ENCODE results near the gene CNPY1. TPM values are rescaled to one million over a fixed set of nuclear protein-coding genes. Genes with fewer than 3 reads are reported as not detected.
A peak's percentile ranks its signal among the peaks of the same experiment; 100 is the strongest.

CNPY1 gene
- total RNA-seq, 2 donors from 2014 or later = not detected

DNA sequence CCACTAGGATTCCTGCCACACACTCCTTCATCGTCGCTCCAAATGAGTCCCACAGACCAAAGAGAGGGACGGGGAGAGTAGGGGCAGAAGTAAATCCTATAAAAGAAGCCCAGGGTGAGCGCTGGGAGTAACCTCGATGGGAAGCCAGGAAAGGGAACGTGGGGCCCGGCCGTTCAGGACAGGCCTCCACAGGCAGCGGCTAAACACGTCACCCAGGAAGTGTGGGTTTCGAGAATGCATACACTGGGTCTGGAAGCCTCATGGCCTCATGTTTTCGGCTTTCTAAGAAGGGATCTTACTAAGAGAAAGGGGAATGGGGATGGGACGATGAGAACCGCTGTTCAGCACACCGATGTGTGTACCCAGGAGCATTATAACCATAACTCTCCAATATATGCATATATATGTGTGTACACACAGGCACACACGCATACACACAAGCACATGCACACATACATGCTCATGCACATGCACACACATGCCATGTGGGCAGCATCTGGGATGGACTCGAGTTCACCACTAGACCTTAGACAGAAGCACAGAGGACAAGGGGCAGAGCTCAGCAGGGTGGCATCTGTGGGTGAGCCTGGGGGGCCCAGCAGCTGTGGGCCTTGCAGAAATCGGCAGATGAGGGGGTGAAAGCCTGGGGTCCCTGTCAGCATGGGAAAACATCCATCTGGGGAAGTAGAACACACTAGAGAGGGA is 14.8 kb upstream of the CNPY1 start:
- ATAC-seq (no peak), DNase-seq (no peak)
- intact Hi-C loops (cut with DNase I) = no loop called here

DNA sequence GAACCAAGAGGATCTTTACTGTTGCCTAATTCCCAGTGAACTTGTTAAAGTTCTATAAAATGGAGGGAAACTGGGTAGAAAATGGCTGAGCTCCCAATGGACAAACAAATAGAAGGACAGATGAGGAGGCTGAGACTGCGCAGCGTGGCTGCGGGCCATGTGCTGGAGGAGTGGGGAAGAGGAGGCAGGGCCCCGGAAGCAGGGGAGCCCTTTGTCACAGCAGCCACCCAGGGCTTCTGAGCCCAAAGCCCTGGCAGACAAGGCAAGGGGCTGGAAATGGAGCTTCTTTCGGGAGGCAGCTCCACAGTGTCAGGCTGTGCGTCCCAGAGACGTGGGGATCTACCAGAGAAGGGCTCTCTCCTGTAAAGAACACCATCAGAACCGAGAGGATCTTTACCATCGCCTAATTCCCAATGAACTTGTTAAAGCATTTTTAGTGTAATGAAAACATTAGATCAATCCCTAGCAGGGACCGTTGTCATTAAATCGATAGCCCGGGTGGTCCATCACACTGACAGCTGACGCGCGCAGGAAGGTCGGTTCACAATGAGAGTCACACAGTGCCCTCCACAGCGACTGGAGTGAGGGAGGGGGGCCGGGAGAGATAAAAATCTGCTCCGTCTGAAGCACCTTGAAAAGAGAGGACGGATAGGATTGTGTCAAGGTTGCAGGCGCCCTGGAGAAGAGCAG is 14.0 kb upstream of the CNPY1 start:
- intact Hi-C loops (cut with DNase I) = no loop called here

GRCh38 chr7:155559519-155560108 is 13.3 kb upstream of the CNPY1 start:
- ATAC-seq = no peak

More for the DNA sequence above, 14.0 kb upstream of the CNPY1 start:
- DNase-seq (no peak), ATAC-seq (no peak)

DNA sequence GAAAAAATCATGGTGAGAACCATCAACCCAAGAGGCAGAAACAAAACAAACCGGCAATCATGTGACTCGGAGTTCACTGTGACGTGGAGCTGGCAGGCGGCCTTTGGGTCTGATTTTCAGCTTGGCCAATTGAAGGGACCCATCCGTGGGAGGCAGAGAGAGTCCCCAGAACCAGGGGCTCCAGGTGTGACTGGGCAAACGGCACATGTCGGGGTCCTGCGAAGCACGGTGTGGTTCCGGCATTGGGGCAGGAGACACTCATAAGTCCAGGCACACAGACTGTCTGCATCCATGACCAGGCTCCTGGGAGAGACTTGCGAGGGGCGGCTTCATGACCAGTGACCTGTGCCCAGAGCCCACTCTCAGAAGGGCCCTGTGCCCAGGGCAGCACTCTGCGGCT is 12.6 kb upstream of the CNPY1 start:
- DNase-seq = no peak
- no peak for ATAC-seq
- intact Hi-C loops (cut with DNase I) = no loop called here

More at GRCh38 chr7:155559519-155560108, 13.3 kb upstream of the CNPY1 start:
- DNase-seq = no peak
- intact Hi-C loops (cut with DNase I) = no loop called here

- no peak for ATAC-seq
- intact Hi-C loops (cut with DNase I) = no loop called here
- no peak for DNase-seq
Measured at GRCh38 chr7:155558351-155558750, 12.0 kb upstream of the CNPY1 start.

DNA sequence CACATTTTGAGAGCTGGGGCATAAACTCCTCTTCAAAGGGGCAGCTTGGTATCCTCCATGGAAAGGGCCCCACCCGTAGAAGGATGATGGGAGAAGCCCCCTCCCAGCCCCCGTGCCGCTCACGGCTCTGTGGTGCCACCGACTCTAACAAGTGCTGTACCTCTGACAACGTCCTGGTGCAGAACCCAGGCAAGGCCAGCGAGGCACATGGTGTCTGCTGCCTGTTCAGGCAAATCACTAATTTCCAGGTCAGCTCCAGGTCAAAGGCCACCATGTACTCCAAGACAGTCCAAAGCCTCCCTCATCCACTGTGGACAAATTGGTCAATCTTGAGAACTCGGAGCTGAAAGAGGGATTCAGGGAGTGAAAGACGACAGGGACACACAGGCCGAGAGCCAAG is 11.4 kb upstream of the CNPY1 start:
- DNase-seq = no peak
- intact Hi-C loops (cut with DNase I) = no loop called here
- no peak for ATAC-seq

- no peak for DNase-seq
- ATAC-seq = no peak
- intact Hi-C loops (cut with DNase I) = no loop called here
Measured at GRCh38 chr7:155556763-155557162, 10.4 kb upstream of the CNPY1 start.

GRCh38 chr7:155555116-155555695 is 8.8 kb upstream of the CNPY1 start:
- ATAC-seq (no peak), DNase-seq (peak; percentile 1)
- intact Hi-C loops (cut with DNase I) = no loop called here

DNA sequence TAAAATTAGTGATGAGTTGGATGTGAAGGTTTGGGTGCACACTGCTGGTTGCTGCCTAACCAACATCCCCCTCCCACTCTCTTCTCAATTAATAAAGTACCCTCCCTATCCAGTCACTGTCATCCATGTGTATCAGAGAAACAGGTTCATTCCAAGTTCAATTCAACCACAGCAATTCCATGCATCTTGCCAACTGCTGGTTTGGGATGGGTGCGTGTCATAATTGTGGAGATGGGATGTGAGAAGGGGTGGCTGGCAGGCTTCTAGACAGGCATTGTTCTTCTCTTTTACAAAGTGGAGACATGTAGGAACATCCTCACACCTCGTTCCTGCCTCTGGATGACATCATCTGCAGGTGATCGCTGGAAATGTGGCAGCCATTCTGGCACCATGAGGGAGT is 7.5 kb upstream of the CNPY1 start:
- no peak for ATAC-seq
- DNase-seq = peak; percentile 0
- intact Hi-C loops (cut with DNase I) = no loop called here

DNA sequence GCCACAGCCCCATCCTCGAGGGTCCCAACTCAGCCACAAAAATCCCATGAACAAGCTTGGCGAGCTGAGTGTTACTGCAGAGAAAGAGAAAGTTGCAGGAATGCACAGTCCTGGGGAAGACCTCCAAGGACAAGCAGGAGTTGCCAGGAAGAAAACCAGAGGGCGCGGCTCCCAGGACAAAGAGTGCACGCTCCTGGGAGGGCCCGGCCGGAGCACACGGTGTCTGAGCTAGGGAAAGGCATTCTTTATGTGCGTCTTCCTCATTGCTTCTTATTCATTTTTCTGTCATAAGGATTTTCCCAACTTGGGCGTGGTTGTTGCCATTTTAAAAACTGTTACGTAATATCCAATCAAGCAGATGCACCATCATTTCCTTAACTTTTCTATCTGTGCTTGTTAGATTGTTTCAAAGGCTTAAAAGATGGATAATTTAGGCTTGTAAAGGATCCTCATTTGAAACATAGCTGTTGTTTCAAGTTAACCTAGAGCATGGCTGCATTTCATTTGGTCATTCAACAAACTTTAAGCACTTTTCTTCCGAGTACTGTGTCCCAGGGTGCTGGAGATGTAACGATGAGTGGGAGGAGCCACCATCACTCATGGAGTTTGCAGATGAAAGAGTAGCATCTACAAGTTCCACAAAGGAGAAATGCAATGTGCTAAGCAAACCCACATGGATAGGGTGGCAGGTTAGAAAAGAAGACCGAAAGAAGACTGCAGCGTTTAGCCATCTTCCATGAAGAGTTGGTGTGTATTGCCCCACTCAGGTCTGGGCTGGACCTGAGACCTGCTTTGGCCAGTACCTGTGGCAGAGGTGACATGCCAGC is 5.6 kb upstream of the CNPY1 start:
- intact Hi-C loops (cut with DNase I) = no loop called here
- DNase-seq (no peak), ATAC-seq (no peak)

DNA sequence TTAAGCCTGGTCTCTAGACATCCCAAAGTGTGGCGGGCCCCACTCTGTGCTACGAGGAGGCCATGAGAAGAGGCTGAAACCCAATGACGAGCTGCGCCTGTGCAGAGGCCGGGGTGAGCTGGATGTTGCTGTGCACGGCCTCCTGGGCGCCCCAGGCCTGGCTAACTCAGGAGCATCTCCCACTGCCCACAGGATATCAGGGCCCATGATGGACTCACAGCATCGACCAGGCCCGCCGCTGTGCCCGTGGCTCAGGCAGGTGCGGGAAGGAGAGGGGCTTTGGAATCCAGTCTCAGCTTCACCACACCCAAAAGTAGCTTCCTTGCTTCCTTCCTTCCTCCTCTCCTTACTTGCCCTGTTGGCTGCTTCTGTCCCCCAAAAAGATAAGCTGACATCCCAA is 4.6 kb upstream of the CNPY1 start:
- ATAC-seq (no peak), DNase-seq (no peak)
- intact Hi-C loops (cut with DNase I) = no loop called here

GRCh38 chr7:155549226-155549625 is 2.9 kb upstream of the CNPY1 start:
- intact Hi-C loops (cut with DNase I) = no loop called here
- ATAC-seq = no peak
- DNase-seq = peak; percentile 10

GRCh38 chr7:155547161-155547791 is 917 bp upstream of the CNPY1 start:
- no peak for DNase-seq
- intact Hi-C loops (cut with DNase I) = no loop called here
- no peak for ATAC-seq

- no peak for DNase-seq
- intact Hi-C loops (cut with DNase I) = no loop called here
- ATAC-seq = no peak
Measured at GRCh38 chr7:155545348-155545747, 1.0 kb downstream of the CNPY1 start.

DNA sequence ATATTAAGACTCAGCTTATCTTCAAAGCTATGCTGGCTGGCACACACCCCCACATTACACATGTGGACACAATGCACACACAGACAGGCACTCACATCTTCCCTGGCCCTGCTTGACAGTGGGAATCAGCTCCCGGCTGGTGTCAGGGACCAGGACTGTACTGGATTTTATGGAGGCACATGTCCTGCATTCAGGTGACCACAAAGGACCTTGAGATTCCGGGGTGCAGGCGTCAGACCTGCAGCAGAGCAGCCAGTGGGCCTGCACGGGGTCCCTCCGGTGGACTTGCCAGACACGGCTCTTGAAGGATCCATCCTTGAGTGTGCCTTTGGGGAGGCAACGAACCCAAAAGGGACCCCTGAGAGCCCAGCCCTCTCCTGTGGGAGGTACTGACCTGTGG is 1.9 kb downstream of the CNPY1 start:
- ATAC-seq (no peak), DNase-seq (peak; percentile 0)
- intact Hi-C loops (cut with DNase I) = no loop called here

DNA sequence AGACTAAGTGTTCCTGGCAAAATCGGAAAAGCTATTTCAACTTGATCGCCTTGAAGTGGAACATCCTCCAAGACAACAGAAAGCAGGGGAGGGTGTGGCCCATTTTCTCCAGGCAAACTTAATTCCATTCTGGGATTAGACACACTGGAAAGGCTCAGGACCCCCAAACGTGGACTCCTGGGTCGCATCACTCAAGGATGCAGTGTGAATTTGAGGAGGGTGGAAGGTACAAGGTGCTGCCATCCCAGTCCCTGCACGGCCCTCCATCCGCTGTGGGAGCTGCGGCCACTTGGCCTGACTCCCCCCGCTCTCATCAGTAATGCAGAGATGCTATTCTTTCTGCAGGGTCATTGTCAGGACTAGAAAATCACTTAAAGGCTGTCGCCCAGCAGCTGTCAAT is 2.4 kb downstream of the CNPY1 start:
- DNase-seq = peak; percentile 5
- ATAC-seq = no peak
- intact Hi-C loops (cut with DNase I) = no loop called here

DNA sequence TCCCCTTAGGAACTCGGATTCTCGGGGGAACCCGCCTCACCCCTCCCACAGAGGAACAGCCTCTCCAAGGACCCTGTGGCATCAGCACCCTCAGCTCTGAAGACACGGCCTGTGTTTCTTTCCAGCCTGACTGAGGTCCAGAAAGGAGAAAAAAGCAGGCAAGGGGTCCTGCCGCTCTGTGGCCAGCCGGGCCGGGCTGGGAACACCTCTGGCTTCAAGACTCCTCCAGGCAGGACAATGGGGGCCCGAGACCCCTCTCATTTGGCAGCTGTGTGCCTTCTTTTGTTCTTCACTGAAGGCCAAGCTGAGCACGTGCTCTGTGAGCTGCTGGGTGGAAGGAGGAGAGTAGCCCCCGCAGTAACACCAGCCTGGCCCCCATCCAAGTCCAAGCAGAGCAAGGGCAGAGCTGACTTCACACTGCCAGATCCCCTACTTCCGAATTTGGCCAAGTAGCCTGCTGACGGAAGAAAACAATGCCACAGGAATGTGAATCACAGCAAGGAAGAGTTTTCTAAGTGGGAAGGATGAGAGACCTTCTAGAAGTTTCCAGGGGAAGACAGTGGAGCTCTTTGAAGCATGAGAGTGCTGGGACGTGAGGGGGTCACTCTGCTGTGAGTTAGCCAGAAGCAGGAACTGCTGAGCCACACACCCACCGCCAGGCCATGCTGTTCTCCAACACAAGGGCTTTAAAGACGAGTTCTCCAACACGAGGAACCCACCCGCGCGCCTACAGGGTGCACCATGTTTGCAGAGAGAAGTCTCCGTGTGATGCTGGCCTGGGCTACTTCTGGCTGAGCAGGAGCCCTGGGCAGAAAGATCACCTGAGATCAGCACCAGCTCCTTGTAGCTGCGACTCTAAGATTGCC is 3.1 kb downstream of the CNPY1 start:
- ATAC-seq = no peak
- peak; percentile 3 for DNase-seq
- intact Hi-C loops (cut with DNase I) = no loop called here
